Gastrocnemius medialis (tissue), 4 donors: Measurements from ENCODE around the gene LRRC3C. TPM values are rescaled to one million over a fixed set of nuclear protein-coding genes. Genes with fewer than 3 reads are reported as not detected.
"Not testable (repeated sequence)": the region's sequence is repeated elsewhere in the genome, so short reads cannot be mapped to it uniquely, and the experiment has no call there.

Experiments used
- ATAC-seq, 2 donors: fragments of 150-250 bp; one replicate each; pipeline ENCODE4 v1.9.1; 2016
- DNase-seq, 2 donors: peaks; one replicate each; pipeline ENCODE4 v3.0.0-alpha.2; 2019
- H3K27ac ChIP-seq, 4 donors: fragments of 200-600 bp; sonication (generic); 1 replicate in 1 of 4; 2 replicates in 3 of 4; pipeline ENCODE4 v1.5.1; 2016 to 2018; ENCODE audit warnings: mild to moderate bottlenecking in 2 of 4, moderate library complexity in 1 of 4
- H3K27me3 ChIP-seq, 3 donors: fragments of 200-600 bp; sonication (generic) in 2 of 3; 1 replicate in 1 of 3; 2 replicates in 2 of 3; pipeline versions ENCODE4 v1.5.1 to v1.6.0; 2016 to 2019; ENCODE audit warnings: mild to moderate bottlenecking in 1 of 3, moderate library complexity in 1 of 3
- H3K36me3 ChIP-seq, 2 donors: fragments of 200-600 bp; sonication (generic) in 1 of 2; one replicate each; pipeline ENCODE4 v1.5.1; 2017 to 2018
- H3K4me1 ChIP-seq, 2 donors: fragments of 200-600 bp; sonication (generic) in 1 of 2; one replicate each; pipeline ENCODE4 v1.5.1; 2016 to 2017; ENCODE audit warnings: mild to moderate bottlenecking in 2 of 2
- H3K4me3 ChIP-seq, 4 donors: fragments of 200-600 bp; sonication (generic) in 3 of 4; 1 replicate in 1 of 4; 2 replicates in 3 of 4; pipeline ENCODE4 v1.5.1; 2016 to 2019; ENCODE audit warnings: mild to moderate bottlenecking in 2 of 4
- H3K9me3 ChIP-seq, 3 donors: fragments of 200-600 bp; sonication (generic) in 2 of 3; 1 replicate in 1 of 3; 2 replicates in 2 of 3; pipeline ENCODE4 v1.5.1; 2016 to 2019
- CTCF ChIP-seq, 5 experiments: fragments of 450-650 bp in 3 of 5; fragments of 200-600 bp in 2 of 5; sonication (generic) in 2 of 5; IDR thresholded peaks in 4 of 5; conservative IDR thresholded peaks in 1 of 5; 1 replicate in 4 of 5; 2 replicates in 1 of 5; pipeline ENCODE4 v1.5.1; 2016 to 2019; ENCODE audit warnings: antibody characterized with exemption in 5 of 5, mild to moderate bottlenecking in 3 of 5, moderate library complexity in 3 of 5
- POLR2A ChIP-seq, 2 donors: fragments of 450-650 bp; IDR thresholded peaks; one replicate each; pipeline ENCODE4 v1.6.1; 2017; ENCODE audit warnings: antibody characterized with exemption in 2 of 2, mild to moderate bottlenecking in 2 of 2, moderate library complexity in 2 of 2
- in situ Hi-C, 4 donors: fragments of 200-750 bp; cut with MboI; loops; one replicate each; pipeline versions ENCODE4 v1.15.0 to v1.8.0; 2017; ENCODE audit warnings: low sequenced_read_pairs in 4 of 4
- intact Hi-C: fragments of 100-400 bp; cut with DNase I; formaldehyde crosslinking; loops from one replicate; pipeline ENCODE4 v1.15.1; 2023; ENCODE audit warnings: low total_unique reads
- total RNA-seq, 4 donors: library from RNA; depleted of rRNA; stranded (reverse); fragments of >200 nt; gene quantifications; one replicate each; pipeline versions ENCODE4 v1.1.0 to v1.2.3, GENCODE V29; 2016

Gene LRRC3C, protein sequence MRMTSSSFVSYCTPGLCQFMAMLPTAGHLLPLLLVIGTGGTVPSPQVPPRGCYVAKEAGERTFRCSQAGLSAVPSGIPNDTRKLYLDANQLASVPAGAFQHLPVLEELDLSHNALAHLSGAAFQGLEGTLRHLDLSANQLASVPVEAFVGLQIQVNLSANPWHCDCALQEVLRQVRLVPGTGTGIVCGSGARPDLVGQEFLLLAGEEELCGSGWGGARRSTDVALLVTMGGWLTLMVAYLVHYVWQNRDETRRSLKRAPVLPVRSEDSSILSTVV
- not detected for total RNA-seq

DNA sequence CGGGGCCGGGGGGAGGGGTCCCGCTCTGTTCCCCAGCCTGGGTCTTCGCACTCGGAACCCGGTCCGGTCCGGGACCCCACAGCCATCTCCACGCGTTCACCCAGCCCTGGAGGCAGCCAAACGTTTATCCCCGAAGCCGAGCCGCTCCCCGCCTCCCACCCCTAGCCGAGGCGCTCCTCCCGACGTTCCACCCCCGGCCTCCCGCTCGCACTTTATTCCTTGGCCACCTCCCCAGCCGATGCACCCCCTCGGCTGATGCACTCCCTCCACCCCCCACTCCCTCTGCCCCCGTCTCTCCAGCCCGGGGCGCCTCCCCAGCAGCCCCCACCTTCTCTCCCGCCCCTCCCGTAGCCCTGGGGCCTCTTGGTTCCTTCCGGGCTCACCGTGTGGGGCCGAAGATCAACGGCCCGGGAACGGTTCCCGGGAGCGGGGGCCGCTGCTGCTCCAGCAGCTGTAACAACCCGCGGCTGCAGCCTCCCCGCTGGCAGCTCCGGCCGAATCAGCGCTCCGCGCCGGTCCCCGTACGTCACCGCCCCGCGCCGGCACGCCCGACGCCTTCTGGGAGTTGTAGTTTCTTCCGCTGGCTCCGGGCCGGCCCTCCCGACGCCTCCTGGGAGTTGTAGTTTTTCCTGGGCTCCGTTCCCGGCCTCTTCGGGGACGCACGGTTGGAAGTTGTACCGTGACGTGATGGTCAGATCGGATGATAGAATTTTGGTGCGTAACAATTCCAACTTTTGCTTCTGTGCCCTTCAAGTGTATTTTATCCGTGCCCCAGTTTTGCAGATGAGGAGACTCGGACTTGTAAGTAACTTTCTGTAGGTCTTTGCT, at the start of gene LRRC3C, which contains the start of gene ORMDL3:
LRRC3C (plus strand) TSS at position 632 of the 828 bp plus-strand sequence. CDS start 13,792 bp downstream, outside the sequence.
ORMDL3 (minus strand) TSS at position 501 of the 828 bp plus-strand sequence. CDS start 3,398 bp downstream, outside the sequence.
- no peaks in the 10 kb centered on the region for H3K9me3 ChIP-seq
- peaks cover 0 to 16% of the 10 kb centered on the region in 2 donors for H3K36me3 ChIP-seq
- H3K4me1 ChIP-seq: peaks cover 35 to 46% of the 10 kb centered on the region in 2 donors
- DNase-seq (peak; percentile 89 to 91), ATAC-seq (peak; percentile 77 to 82)
- intact Hi-C loops (loop anchor here (2.0 to 5.0 kb wide), 3 partner anchors 53 to 250 kb away; partner anchors contain the start of gene PSMD3), in situ Hi-C loops (no loop called here)
- H3K27ac ChIP-seq: peak within 1 kb of the TSS; percentile 90 to 99 (median 96)
- H3K4me3 ChIP-seq: peak within 1 kb of the TSS; percentile 96 to 99 (median 98)
- TF ChIP-seq POLR2A (IDR thresholded peaks at IDR 0.05) (peak; percentile 67 to 84), CTCF (IDR thresholded peaks at IDR 0.05 in 4 of 5, conservative IDR thresholded peaks at IDR 0.05 in 1 of 5) (peak in 1 of 5 experiments; percentile 11)
- H3K27me3 ChIP-seq: no peaks in the 10 kb centered on the region

DNA sequence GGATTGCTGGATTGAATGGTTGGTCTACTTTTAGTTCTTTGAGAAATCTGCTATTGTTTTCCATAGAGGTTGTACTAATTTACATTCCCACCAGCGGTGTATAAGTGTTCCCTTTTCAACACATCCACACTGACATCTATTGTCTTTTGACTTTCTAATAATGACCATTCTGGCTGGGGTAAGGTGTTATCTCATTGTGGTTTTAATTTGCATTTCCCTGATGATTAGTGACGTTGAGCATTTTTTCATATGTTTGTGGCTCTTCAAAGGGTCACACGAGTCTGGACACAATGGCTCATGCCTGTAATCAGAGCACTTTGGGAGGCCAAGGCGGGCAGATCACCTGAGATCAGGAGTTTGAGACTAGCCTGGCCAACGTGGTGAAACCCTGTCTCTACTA, 41.4 kb upstream of the LRRC3C start:
- H3K4me3 ChIP-seq, in situ Hi-C loops, H3K4me1 ChIP-seq, DNase-seq, H3K27me3 ChIP-seq, H3K36me3 ChIP-seq, ATAC-seq, H3K27ac ChIP-seq, intact Hi-C loops, H3K9me3 ChIP-seq: not testable (repeated sequence)

GRCh38 chr17:39887078-39887477, 40.5 kb upstream of the LRRC3C start:
- ATAC-seq: no peak
- Histone ChIP-seq H3K9me3 (no peaks in the 10 kb centered on the region), H3K27ac (no peak overlapping the region), H3K4me1 (no peaks in the 10 kb centered on the region), H3K27me3 (peaks cover 0 to 3% (median 2%) of the 10 kb centered on the region in 3 donors), H3K36me3 (no peaks in the 10 kb centered on the region), H3K4me3 (no peak overlapping the region)
- in situ Hi-C loops: no loop called here
- TF ChIP-seq POLR2A (IDR thresholded peaks at IDR 0.05): no peak
- TF ChIP-seq CTCF (IDR thresholded peaks at IDR 0.05 in 4 of 5, conservative IDR thresholded peaks at IDR 0.05 in 1 of 5): no peak
- no peak for DNase-seq
- intact Hi-C loops: no loop called here

GRCh38 chr17:39889200-39889599, 38.3 kb upstream of the LRRC3C start:
- in situ Hi-C loops: no loop called here
- H3K9me3 ChIP-seq: no peaks in the 10 kb centered on the region
- H3K36me3 ChIP-seq: no peaks in the 10 kb centered on the region
- no peak for ATAC-seq
- intact Hi-C loops: no loop called here
- peaks cover 0 to 6% (median 4%) of the 10 kb centered on the region in 3 donors for H3K27me3 ChIP-seq
- no peak overlapping the region for H3K27ac ChIP-seq
- no peak for TF ChIP-seq POLR2A (IDR thresholded peaks at IDR 0.05)
- TF ChIP-seq CTCF (IDR thresholded peaks at IDR 0.05 in 4 of 5, conservative IDR thresholded peaks at IDR 0.05 in 1 of 5): no peak
- H3K4me1 ChIP-seq: no peaks in the 10 kb centered on the region
- no peak overlapping the region for H3K4me3 ChIP-seq
- no peak for DNase-seq
